K562 (cell line): ENCODE results near the gene EEFSEC. TPM values are rescaled to one million over a fixed set of nuclear protein-coding genes. Genes with fewer than 3 reads are reported as not detected.

Experiments
- CHD1 ChIP-seq: fragments of 200-600 bp; sonication (generic); IDR thresholded peaks from one replicate; pipeline ENCODE4 v1.6.1; 2012; ENCODE audit warnings: mild to moderate bottlenecking, moderate library complexity, low read length, inconsistent platforms
- CSDE1 ChIP-seq, 2 experiments: fragments of 450-650 bp; IDR thresholded peaks; 2 replicates each; pipeline ENCODE4 v1.6.1; 2016; ENCODE audit warnings: mild to moderate bottlenecking in 1 of 2
- E2F1 ChIP-seq: sonication (generic); formaldehyde crosslinking; IDR thresholded peaks from 2 replicates; pipeline ENCODE4 v1.8.1; 2023; ENCODE audit warnings: mild to moderate bottlenecking, missing genetic modification reagents, moderate library complexity
- FOXO4 ChIP-seq: fragments of 450-650 bp; formaldehyde crosslinking; IDR thresholded peaks from 2 replicates; pipeline ENCODE4 v1.4.0; 2020; ENCODE audit warnings: mild to moderate bottlenecking, moderate library complexity
- GTF3C2 ChIP-seq: IDR thresholded peaks from 3 replicates; pipeline ENCODE4 v1.6.1; 2011; ENCODE audit warnings: borderline replicate concordance, mild to moderate bottlenecking, moderate library complexity; ENCODE audit not compliant: insufficient read length; ENCODE audit errors: extremely low read depth
- KDM4B ChIP-seq, 2 experiments: fragments of 450-650 bp in 1 of 2; sonication (generic) in 1 of 2; IDR thresholded peaks; 2 replicates each; pipeline ENCODE4 v1.6.1; 2016 to 2017; ENCODE audit warnings: borderline replicate concordance in 2 of 2, antibody characterized with exemption in 1 of 2, low read depth in 1 of 2, mild to moderate bottlenecking in 1 of 2
- PHF21A ChIP-seq: fragments of 450-650 bp; IDR thresholded peaks from 2 replicates; pipeline ENCODE4 v1.6.1; 2017; ENCODE audit warnings: low read depth, borderline replicate concordance
- POLR3G ChIP-seq: IDR thresholded peaks from 2 replicates; pipeline ENCODE4 v1.6.1; 2011; ENCODE audit not compliant: insufficient read length, insufficient replicate concordance; ENCODE audit errors: extremely low read depth
- RBFOX2 ChIP-seq: fragments of 200-400 bp; formaldehyde crosslinking; IDR thresholded peaks from 2 replicates; pipeline ENCODE4 v1.6.1; 2017; ENCODE audit warnings: low read depth, mild to moderate bottlenecking, low read length, moderate library complexity
- SAFB ChIP-seq: fragments of 200-400 bp; formaldehyde crosslinking; IDR thresholded peaks from 2 replicates; pipeline ENCODE4 v1.6.1; 2017; ENCODE audit warnings: low read depth, low read length, borderline replicate concordance
- ZBTB33 ChIP-seq: sonication (generic); formaldehyde crosslinking; IDR thresholded peaks from 2 replicates; pipeline ENCODE4 v1.8.1; 2023; ENCODE audit warnings: mild to moderate bottlenecking, missing genetic modification reagents
- ZFX ChIP-seq: sonication (generic); formaldehyde crosslinking; IDR thresholded peaks from 2 replicates; pipeline ENCODE4 v1.8.0; 2022; ENCODE audit warnings: mild to moderate bottlenecking, missing genetic modification reagents, moderate library complexity
- ZNF444 ChIP-seq: fragments of 250-450 bp; sonication (Bioruptor Pico); IDR thresholded peaks from 2 replicates; pipeline ENCODE4 v1.4.0; 2020; ENCODE audit warnings: mild to moderate bottlenecking, moderate library complexity
- ZNF518B ChIP-seq: fragments of 250-450 bp; sonication (Bioruptor Pico); IDR thresholded peaks from 2 replicates; pipeline ENCODE4 v1.5.0; 2021; ENCODE audit warnings: mild to moderate bottlenecking, moderate library complexity
- polyA plus RNA-seq, 8 experiments: library from polyadenylated mRNA; depleted of rRNA in 4 of 8; stranded (reverse) in 5 of 8; unstranded in 3 of 8; fragments of >200 nt; fragmentation: Nextera tagmentation in 2 of 8; fragmentation: Illumina TruSeq in 1 of 8; extraction: Ambion mirVana in 2 of 8; extraction: Trizol in 1 of 8; gene quantifications; 2 replicates each; pipeline versions ENCODE4 v1.2.1 to v1.2.3, GENCODE V29; 2011 to 2014; ENCODE audit warnings: inconsistent platforms in 1 of 8, missing spikeins in 1 of 8
- total RNA-seq, 7 experiments: library from RNA; depleted of rRNA in 6 of 7; stranded (reverse); fragments of >200 nt in 6 of 7; fragmentation: Illumina TruSeq in 2 of 7; extraction: Trizol in 2 of 7; gene quantifications; 2 replicates each; pipeline versions ENCODE4 v1.2.1 to v1.2.3, GENCODE V29; 2011 to 2021; ENCODE audit warnings: low replicate concordance in 1 of 7

Gene EEFSEC
- total and polyA plus RNA-seq, 9 of the 15 experiments (the other 6 are each of a cell fraction or from before 2014, with no cell fraction given), result 0.35 to 11.8 (median 7.7) TPM

- TF ChIP-seq GTF3C2, result no peak
- TF ChIP-seq PHF21A, result no peak
- peak; percentile 19; the same call in 1 of the 2 replicates for TF ChIP-seq RBFOX2
- TF ChIP-seq E2F1 (CRISPR knock-in tag), result no peak
- TF ChIP-seq KDM4B (IDR thresholded peaks at IDR 0.05; ENCODE audit: borderline replicate concordance in 2 of 2, low read depth in 1 of 2), result no peak
- TF ChIP-seq SAFB, result no peak
- no peak for TF ChIP-seq ZNF444 (CRISPR knock-in tag)
- no peak for TF ChIP-seq ZNF518B
- TF ChIP-seq ZFX (CRISPR knock-in tag), result peak; percentile 35; the same call in 1 of the 2 replicates
- no peak for TF ChIP-seq POLR3G
- peak; percentile 91 for TF ChIP-seq ZBTB33 (CRISPR knock-in tag)
- no peak for TF ChIP-seq FOXO4 (CRISPR knock-in tag)
- no peak for TF ChIP-seq CHD1
- TF ChIP-seq CSDE1 (IDR thresholded peaks at IDR 0.05), result no peak
Measured at GRCh38 chr3:128432301-128432970, 279.2 kb downstream of the EEFSEC start (continued).
